Stimulated activated CD4-positive, alpha-beta T cell treated with anti-CD3 and anti-CD28 coated beads, Interleukin-15, amount 100 ng/mL, for 48 hours (primary cell): ENCODE measurements around the gene KRTAP5-1.

Experiments
- DNase-seq, 2 donors: peaks; one replicate each; pipeline ENCODE4 v3.0.0-alpha.2; 2020; ENCODE audit warnings: low read depth in 2 of 2

The KRTAP5-1 gene

GRCh38 chr11:1545432-1545831 is 39.7 kb downstream of the KRTAP5-1 start:
- DNase-seq, result no peak

- no peak for DNase-seq
Observed at GRCh38 chr11:1544536-1544935, 40.5 kb downstream of the KRTAP5-1 start.

GRCh38 chr11:1543606-1544263 is 41.3 kb downstream of the KRTAP5-1 start:
- DNase-seq, result no peak

GRCh38 chr11:1542267-1542666 is 42.8 kb downstream of the KRTAP5-1 start:
- no peak for DNase-seq

- no peak for DNase-seq
Observed at GRCh38 chr11:1541474-1542204, 43.4 kb downstream of the KRTAP5-1 start.

GRCh38 chr11:1540074-1540473 is 45.0 kb downstream of the KRTAP5-1 start:
- no peak for DNase-seq

GRCh38 chr11:1538153-1538552 is 46.9 kb downstream of the KRTAP5-1 start:
- DNase-seq, result no peak

GRCh38 chr11:1536065-1536843 is 48.8 kb downstream of the KRTAP5-1 start:
- DNase-seq, result no peak

GRCh38 chr11:1534682-1535081 is 50.4 kb downstream of the KRTAP5-1 start:
- DNase-seq, result no peak
